NCI-H526 treated with DMSO at 0.1 percent for 48 hours (cell line): ENCODE data around the gene RAPGEF6.
"Not testable (repeated sequence)": the region's sequence is repeated elsewhere in the genome, so short reads cannot be mapped to it uniquely, and the experiment has no call there.

Experiments
- DNase-seq: peaks from one replicate; lab custom pipeline; 2025; lab: John Stamatoyannopoulos, UW

The RAPGEF6 gene, protein sequence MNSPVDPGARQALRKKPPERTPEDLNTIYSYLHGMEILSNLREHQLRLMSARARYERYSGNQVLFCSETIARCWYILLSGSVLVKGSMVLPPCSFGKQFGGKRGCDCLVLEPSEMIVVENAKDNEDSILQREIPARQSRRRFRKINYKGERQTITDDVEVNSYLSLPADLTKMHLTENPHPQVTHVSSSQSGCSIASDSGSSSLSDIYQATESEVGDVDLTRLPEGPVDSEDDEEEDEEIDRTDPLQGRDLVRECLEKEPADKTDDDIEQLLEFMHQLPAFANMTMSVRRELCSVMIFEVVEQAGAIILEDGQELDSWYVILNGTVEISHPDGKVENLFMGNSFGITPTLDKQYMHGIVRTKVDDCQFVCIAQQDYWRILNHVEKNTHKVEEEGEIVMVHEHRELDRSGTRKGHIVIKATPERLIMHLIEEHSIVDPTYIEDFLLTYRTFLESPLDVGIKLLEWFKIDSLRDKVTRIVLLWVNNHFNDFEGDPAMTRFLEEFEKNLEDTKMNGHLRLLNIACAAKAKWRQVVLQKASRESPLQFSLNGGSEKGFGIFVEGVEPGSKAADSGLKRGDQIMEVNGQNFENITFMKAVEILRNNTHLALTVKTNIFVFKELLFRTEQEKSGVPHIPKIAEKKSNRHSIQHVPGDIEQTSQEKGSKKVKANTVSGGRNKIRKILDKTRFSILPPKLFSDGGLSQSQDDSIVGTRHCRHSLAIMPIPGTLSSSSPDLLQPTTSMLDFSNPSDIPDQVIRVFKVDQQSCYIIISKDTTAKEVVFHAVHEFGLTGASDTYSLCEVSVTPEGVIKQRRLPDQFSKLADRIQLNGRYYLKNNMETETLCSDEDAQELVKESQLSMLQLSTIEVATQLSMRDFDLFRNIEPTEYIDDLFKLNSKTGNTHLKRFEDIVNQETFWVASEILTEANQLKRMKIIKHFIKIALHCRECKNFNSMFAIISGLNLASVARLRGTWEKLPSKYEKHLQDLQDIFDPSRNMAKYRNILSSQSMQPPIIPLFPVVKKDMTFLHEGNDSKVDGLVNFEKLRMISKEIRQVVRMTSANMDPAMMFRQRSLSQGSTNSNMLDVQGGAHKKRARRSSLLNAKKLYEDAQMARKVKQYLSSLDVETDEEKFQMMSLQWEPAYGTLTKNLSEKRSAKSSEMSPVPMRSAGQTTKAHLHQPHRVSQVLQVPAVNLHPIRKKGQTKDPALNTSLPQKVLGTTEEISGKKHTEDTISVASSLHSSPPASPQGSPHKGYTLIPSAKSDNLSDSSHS (N-terminal part only)

GRCh38 chr5:131634996-131635683, at the start of gene RAPGEF6:
TSS of gene RAPGEF6 (minus strand) at chr5:131635229. CDS start at chr5:131635030, 199 bp downstream.
- DNase-seq = peak; percentile 93

GRCh38 chr5:131684595-131684994, 49.6 kb upstream of the RAPGEF6 start:
- no peak for DNase-seq

DNA sequence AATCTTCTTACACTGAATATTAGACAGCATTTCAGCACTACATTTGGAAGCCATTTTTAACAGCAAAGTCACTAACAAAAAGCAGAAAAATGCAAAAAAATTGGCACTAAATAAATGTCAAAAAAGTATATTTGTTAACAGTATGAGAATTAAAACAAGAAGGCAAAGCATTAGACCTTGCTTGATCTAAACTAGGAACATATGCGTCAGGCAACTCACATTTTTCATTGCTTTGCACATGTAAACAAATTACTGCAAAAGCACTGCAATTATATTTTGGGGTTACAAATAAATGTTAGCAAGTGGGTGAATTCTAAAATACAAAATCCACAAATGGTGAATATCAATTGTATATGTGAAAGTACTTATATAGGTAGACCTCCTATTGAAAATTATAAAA, 49.0 kb upstream of the RAPGEF6 start:
- no peak for DNase-seq

DNA sequence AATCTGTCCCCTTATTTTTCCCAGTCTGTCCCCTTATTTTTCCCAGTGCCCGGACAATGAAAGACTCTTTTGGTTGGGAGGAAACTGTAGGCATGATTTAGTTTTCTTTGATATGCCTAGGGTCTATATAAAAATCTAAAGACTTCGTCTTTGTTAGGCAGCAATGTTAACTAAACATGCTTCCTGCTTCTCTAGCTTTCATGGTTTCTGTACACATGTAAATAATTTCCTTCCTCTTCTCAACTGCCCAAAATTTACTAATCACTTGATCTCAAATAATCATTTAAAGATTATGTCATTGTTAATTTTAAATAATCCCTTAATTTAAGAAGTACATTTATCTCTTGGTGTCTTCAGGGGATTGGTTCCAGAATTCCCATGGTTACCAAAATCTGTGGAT, 47.8 kb upstream of the RAPGEF6 start:
- no peak for DNase-seq

DNA sequence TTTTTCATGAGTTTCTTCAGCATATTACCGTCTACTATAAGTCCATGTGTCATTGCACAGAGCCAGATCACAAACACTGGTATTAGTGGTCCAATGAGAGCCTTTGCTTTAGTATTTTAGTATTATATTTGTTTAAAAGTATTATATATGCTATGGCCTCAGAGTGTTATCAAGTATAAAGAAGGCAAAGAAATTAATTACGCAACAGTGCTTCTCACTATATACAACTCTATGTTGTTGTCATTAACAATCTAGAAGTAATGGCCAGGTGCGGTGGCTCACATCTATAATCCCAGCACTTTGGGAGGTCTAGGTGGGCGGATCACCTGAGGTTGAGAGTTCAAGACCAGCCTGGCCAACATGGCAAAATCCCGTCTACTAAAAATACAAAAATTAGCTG, 47.1 kb upstream of the RAPGEF6 start:
- no peak for DNase-seq

DNA sequence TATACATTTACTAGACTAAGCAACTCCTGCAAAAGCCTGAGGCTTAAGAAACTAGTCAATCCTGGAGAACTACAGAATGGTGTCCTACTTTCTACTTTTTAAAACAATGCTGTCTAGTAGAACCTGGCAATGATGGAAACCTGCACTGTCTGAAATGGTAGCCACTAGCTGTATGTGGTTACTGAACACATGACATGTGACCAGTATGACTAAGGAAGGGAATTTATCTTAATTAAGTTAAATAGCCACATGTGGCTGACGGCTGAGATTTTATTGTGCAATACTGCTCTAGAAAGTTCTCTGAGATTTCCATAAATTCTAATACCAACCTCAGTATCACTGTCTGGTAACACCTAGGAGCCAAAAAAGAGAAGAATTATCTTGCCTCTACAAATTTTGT, 44.9 kb upstream of the RAPGEF6 start:
- DNase-seq = no peak

DNA sequence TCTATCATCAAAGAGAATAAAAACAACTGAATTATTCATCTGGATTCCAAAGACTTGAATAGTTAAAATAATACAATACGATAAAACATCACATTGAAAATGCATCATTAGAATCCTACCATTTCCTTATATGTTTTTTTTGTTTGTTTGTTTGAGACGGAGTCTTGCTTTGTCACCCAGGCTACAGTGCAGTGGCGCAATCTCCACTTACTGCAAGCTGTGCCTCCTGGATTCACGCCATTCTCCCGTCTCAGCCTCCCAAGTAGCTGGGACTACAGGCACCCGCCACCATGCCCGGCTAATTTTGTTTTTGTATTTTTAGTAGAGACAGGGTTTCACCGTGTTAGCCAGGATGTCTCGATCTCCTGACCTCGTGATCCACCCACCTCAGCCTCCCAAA, 43.2 kb upstream of the RAPGEF6 start:
- not testable (repeated sequence) for DNase-seq

DNA sequence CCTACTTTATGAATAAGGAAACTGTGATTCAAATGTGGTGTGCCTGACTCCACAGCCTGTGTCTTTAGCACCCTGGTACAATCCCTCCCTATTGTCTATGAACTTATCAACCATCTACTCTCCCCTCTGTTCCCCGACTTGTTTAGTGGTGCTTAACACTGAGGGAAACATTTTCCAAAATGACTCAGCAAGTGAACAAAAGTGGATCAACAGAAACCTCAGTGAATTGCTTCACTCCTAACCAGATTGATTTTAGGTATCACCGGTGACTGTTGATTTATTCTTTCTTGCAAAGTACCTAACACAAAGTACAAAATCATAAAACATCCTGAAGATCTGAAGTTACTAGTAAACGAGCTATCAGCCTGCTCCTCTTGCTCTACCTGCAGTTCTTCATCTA, 42.1 kb upstream of the RAPGEF6 start:
- no peak for DNase-seq

DNA sequence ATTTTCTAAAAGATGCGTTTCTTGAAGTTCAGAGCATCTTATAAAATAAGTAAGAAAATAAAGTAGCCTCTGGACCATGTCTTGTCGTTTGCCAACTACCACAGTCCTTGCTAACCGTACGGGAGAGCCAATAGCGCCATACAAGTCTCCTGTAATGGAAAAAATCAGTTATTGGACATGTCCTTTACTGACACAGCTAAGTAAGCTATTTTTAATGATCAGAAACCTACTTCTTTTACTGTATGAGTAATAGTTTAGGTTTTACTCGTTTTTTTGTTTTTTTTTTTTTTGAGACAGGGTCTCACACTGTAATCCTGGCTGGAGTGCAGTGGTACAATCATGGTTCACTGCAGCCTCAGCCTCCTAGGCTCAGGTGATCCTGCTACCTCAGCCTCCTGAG, 37.7 kb upstream of the RAPGEF6 start:
- no peak for DNase-seq

- no peak for DNase-seq
Observed at GRCh38 chr5:131671994-131672655, 37.1 kb upstream of the RAPGEF6 start.

DNA sequence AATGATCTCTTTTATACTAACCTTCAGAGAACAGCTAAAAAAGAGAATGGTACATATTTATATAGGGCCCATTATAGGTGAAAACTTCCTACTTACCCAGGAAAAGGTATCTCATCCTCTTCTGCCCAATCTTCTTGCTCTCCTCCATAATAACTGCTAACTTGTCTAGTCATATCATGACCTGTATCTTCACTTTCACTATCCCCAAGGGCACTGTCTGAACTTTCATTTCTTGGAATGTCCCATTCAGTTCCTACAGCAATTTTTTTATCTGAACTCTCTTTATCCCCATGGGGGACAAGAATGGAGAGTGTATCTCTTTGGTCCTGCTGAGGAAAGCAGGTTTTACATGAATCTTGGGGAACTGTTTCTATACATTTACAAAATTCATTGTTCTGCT, 36.4 kb upstream of the RAPGEF6 start:
- DNase-seq = no peak

DNA sequence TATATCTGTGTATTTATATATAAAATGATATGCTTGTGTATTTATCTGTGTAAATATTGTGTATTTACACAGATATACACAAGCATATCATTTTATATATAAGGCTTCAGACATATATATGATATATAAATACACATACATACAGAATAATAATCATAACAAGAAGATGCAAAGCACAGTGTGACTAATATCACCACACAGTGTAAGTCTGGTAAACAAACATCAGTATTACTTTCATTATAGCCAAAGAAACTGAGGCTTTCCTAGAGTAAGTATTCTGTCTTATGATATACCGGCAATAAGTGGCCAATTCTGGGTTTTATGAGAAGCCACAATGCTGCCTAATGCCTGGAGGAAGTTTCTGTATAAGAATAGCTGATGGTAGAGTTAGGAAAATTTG, 29.9 kb upstream of the RAPGEF6 start:
- no peak for DNase-seq

- DNase-seq = no peak
Observed at GRCh38 chr5:131661933-131662332, 26.9 kb upstream of the RAPGEF6 start.

GRCh38 chr5:131659841-131660240, 24.8 kb upstream of the RAPGEF6 start:
- DNase-seq = no peak

GRCh38 chr5:131659290-131659689, 24.3 kb upstream of the RAPGEF6 start:
- DNase-seq = no peak

DNA sequence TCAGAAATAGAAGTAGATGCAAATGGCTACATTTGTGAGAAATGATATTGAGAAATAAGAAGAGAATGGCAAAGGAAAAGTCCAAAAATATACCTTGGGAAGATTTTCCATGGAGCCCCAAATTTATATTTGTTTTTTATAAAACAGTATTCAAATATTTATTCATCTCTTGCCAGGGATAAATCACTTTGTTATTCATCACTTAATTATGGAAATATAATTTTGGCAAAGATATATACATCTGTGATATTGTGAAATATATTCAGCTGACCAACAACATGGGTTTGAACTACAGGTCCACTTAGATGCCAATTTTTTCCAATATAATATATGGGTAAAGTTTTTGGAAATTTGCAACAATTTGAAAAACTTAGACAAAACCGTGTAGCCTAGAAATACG, 19.7 kb upstream of the RAPGEF6 start:
- no peak for DNase-seq

DNA sequence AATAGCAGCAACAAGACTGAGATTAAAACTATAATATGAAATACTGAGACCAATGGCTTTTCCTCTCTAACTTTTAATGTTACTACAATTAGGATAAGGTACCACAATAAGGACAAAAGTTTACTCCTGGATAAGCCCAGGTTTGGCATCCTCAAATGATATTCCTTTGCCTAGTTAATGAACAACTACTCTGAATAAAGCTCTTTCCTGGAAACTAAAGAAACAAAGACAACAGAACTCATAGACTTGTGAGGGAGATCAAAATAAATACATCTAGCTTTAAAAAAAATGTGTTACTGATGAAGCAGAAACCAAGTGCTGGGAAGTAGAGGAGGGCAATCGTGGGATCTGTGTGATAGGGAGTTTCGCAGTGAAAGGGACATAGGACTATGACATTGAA, 19.3 kb upstream of the RAPGEF6 start:
- DNase-seq = no peak

GRCh38 chr5:131649161-131649560, 14.1 kb upstream of the RAPGEF6 start:
- DNase-seq = no peak

- DNase-seq = no peak
Observed at GRCh38 chr5:131647048-131647769, 12.2 kb upstream of the RAPGEF6 start.

DNA sequence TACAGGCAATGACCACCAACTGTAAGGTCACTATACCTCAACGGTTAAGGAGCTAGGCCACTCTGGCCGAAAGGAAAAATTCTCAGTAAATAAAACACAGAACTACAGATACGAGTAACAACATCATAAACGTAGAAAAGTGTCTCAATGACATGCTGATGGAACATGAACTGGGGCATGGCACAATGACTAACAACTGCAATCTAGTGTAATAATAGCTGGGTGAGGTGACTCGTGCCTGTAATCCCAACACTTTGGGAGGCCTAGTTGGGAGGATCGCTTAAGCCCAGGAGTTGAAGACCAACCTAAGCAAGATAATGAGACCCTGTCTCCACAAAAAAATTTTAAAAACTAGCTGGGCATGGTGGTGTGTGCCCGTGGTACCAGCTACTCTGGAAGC, 9.8 kb upstream of the RAPGEF6 start:
- DNase-seq = no peak

DNA sequence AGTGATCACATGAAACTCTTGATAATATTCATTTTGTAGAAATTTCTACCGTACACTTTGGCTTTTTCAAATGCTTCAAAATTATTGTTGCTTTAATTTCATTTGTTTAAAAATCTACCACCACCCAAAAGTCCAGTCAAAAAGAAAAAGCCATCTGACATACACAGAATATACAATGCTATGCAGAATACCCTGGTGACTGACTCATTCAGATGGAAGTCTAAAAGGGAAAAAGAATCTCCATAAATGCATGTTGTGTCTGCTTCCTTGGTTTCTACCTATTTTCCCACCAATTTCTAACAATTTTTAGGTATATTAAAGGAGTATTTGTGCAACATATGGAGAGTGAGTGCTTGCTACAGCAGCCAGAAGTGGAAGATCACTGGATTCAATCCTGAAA, 9.3 kb upstream of the RAPGEF6 start:
- no peak for DNase-seq
